Astrocyte of the hippocampus (primary cell): ENCODE data around the gene COMMD10.
"Not testable (repeated sequence)": the region's sequence is repeated elsewhere in the genome, so short reads cannot be mapped to it uniquely, and the experiment has no call there.

ENCODE experiments used
- DNase-seq: peaks from one replicate; pipeline ENCODE4 v3.0.0; 2011; ENCODE audit warnings: low read depth, low spot score

Gene COMMD10

DNA sequence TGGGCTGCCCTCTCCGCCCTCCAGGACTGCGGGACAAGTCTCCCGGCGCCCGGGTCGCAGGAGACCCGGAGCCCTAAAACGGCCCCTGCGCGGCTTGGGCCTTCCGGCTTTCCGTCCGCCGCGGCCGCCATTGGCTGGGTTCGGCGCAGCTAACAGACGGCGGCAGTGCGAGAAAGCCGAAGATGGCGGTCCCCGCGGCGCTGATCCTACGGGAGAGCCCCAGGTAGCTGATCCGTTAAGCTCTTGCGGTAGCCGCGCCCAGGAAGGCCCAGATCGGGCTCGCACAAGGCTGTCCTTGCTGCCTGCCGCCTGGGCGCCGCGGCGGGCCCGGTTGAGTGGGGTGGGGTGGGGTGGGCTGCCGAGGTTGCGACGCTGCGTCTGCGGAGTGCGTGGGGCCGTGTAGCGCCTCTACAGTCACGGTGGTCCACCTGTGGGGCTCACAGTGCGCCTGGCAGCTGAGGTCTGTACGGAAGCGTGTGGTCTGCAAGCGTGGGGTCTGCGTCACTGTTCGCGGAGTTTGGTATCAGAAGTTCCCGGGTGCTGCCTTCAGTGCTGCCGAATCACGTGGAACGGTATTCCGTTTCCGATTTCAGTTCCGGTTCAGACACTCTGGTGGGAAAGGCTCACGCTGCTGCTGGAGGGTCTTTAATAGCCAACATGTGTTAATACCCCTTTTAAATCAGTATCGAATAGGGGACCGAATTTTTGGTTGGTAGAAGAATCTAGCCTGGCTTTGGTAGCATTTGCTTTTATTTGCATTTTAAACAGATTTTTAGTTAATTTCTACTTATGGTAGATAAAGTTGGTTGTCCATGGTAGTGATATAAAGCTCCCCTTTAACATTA, at the start of gene COMMD10:
Gene COMMD10 (plus strand): TSS at position 155 of the 845 bp plus-strand sequence.
- DNase-seq: peak; percentile 88

DNA sequence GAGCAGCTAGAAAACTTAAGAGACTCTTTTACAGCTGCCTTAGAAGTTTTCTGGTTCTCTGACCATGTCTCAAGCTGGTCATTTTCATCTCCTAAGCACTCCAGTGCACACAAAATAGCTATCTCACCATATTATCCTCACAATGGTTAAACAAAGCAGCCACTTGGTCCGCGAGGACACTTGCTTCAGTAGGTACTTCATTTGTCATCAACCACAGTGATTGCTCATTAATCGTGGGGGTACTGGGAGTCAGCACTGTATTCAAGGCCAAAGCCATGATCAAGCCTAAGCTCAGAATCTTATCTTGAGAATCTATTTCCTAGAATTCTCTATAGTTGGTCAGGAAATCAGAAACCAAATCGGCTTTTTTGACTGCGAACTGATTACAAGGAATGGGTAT, 49.7 kb upstream of the COMMD10 start:
- peak; percentile 37 for DNase-seq

DNA sequence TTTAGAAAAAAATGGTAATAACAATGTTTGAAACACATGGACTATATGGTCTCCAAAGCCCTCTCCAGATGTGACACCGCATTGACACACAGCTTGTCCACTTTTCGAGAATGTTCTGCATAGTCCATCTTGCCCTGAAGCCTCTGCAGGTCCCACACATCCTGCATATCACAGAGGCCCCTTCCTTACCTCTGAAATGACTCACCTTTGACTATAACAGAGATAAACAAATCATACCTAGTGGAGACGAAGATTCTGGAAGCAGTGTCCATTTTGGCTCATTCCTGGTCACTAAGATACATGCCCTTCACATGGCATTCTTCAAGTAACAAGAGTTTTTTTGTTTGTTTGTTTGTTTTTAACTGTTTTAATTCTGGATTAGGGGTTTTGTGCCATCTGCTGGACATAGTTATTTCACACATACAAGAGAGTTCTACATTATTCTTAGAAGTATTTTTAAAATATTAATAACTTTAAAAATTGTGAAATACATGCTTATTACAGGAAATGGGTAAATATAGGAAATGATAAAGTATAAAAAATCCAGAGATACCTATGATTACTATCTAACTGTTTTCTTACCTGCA, 47.5 kb upstream of the COMMD10 start:
- DNase-seq: peak; percentile 10

DNA sequence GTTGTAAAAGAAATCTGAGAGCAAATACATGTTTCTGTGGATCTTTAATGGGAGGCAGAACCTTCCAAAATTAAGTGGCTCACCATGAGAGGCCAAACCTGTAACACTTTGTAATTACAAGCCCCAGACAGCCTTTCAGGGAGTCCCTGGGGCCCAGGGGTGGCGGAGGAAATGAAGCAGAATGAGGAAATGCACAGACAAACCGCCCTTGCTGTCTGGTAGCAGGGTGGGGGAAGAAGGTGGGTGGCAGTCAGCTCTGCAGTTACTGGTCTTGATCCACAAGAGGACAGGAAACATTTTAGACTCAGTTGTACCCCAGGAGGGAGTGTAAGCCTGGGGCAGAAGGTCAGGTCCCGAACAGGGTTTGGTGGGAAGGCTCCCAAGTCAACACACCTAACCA, 46.0 kb upstream of the COMMD10 start:
- DNase-seq: no peak

DNA sequence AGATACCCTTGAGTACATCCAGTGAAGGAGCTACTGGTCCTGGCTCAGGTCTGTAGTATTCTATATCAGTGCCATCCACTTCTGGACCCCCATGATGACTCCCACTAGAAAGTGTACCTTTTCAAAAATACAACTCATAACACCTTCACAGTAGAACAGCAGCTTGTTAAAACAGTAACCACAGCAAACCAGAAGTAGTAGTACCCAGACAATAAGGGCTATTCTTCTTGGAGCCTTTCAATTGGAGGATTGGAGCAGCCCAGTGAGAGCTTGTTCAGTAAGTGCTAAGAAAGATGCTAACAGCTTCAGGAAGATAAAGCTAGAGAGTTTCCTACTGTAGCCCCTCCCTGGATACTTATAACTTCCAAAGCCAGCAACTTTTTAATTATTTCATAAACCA, 42.5 kb upstream of the COMMD10 start:
- no peak for DNase-seq

DNA sequence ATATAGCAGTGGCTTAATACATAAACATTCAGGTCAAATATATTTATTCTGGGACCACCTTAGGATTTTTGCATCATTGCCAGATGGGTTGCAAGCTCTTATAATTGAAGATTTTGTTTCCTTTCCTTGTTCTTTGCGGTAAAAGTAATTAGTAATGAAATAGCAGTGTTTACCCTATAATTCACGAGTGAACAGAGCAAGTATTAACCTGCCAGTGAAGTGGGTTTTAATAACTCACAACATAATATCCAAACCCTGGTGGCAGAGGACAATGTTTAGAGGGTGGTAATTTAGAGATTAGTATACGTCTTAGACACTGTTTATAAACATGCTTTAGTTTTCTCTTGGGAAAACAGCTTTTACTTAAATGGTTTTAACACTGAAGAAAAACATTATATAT, 40.8 kb upstream of the COMMD10 start:
- DNase-seq: no peak

DNA sequence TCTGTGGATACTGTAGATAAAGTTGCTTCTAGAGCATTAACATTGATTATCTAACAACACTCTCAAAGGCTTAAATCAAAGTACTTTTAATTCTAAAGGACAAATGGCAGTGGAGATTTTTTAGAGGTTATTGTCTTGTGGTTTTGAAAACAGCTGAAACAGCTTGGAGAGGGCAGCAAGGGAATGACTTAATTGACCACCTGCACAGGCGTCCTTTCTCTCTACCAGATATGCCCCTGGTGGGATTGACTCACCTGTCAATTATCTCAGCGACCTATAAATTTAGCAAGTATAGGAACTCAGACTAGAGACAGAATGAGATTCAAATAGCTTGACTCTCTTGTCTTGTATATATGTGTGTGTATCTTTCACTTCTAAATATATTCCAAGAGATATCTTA, 39.0 kb upstream of the COMMD10 start:
- DNase-seq: peak; percentile 12

DNA sequence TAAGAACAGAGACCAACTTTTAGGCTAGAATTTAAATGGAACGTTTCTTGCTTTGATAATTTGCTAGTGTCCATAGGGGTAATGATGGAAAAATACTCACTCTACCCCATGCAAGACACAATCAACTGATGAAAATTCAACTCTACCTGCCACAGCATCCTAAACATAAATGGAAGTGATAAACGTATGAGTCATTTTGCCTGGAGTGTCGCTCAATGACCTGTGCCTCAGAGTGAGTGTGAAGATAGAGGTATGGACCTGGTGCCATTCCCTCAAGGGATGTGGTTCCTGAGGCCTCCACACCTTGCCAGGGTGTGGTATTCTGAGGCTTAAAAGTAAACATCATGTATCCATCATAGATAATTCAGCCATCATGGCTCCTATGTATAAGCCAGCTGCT, 38.6 kb upstream of the COMMD10 start:
- DNase-seq: no peak

DNA sequence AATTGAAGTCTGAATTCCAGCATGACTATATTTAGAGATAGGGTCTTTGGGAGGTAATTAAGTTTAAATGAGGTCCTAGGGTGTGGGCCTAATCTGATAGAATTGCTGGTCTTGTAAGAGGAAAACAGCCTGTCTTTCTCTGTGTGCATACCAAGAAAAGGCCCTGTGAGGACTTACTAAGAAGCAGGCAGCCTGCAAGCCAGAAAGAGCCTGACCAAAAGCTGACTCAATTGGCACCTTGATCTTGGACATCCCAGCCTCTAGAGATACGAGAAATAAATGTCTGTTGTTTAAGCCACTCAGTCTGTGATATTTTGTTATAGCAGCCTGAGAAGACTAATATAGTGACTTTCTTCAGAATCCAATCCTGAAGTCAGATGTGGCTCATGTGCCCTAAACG, 38.0 kb upstream of the COMMD10 start:
- DNase-seq: no peak

DNA sequence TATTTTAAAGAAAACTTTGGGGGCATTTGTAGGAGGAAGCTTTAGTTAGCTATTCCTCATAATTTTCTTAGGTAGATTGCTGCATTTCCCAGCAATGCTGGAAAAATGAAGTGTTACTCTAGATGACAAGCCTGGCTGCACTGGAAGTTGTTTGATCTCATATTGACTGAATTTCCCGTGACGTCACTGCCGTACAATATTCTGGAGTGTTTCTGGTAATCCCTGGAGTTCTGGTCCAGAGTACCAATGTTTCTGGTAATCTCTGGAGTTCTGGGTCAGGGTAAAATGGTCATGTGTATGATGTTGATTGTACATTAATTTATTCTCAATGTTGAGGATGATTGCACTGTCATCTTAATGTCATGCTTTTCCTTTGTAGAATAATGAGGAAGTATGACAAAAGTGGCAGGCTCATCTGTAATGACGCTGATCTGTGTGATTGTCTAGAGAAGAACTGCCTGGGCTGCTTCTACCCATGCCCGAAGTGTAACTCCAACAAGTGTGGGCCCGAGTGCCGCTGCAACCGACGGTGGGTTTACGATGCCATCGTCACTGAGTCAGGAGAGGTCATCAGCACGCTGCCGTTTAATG, 26.4 kb upstream of the COMMD10 start:
- no peak for DNase-seq

DNA sequence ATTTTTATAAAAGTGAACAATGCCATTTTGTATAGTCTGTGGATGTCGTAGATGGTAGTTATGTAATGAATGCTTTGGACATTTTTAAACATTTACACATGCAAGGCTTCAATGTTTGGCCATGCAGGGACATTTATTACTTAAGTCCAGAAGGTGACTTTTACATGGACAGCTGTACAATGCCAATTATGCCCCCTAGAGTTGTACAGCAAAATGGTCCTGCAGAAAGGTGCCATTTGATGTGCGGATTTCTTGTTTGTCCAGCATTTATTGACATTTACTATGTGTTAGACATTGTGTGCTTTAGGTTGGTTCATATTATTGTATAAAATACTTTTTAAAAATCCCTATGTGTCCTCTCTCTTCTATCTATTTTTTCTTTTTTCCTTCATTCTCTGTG, 22.5 kb upstream of the COMMD10 start:
- DNase-seq: no peak

DNA sequence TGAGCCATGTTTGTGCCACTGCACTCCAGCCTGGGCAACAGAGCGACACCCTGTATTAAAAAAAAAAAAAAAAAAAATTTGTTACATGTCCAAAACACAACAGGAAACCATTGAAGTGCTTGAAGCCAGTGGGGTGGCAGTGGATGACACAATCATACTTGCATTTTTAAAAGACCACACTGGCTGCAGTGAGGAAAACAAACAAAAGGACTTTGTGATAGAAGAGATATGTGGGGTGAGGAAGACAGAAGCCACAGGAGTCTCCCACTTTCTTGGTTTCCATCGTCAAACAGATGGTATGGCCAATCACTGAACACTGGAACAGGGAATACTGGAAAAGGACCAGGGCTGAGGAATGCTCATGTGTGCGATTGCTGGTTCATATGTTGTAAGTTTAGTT, 20.9 kb upstream of the COMMD10 start:
- no peak for DNase-seq

DNA sequence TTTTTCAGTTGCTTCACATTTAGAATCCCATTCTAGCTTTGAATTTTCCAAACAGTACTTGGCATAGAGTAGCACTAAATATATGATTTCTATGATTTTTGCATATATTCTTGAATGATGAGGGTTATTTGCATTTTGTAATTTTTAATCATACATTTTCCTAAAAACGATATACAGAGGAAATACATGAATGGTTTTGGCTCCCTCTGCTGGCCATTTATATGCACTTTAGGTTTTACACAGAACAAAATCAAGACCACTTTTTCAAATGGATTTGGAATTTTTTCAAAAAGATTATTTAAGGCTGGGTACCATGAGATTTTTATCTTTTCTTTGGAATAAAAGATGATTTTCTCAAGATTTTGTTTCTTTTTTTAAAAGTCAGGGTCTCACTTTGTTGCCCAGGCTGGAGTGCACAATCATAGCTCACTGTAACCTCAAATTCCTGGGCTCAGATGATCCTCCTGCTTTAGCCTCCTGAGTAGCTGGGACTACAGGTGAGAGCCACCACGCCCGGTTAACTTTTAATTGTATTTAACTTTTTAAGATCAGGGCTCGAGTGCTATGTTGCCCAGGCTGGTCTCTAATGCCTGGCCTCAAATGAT, 16.7 kb upstream of the COMMD10 start:
- DNase-seq: peak; percentile 76

DNA sequence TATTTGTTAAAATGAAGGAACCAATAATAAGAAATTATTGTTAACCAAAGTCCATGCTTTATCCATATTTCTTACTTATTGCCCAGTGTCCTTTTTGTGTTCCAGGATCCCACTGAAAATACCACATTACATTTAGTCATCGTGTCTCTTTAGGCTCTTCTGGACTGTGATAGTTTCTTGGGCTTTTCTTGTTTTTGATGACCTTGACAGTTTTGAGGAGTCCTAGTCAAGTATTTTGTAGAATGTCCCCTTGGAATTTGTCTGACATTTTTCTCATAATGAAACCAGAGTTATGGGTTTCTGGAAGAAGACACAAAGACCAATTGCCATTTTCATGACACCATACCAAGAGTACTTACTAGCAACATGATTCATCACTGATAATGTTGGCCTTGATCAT, 13.6 kb upstream of the COMMD10 start:
- DNase-seq: no peak

DNA sequence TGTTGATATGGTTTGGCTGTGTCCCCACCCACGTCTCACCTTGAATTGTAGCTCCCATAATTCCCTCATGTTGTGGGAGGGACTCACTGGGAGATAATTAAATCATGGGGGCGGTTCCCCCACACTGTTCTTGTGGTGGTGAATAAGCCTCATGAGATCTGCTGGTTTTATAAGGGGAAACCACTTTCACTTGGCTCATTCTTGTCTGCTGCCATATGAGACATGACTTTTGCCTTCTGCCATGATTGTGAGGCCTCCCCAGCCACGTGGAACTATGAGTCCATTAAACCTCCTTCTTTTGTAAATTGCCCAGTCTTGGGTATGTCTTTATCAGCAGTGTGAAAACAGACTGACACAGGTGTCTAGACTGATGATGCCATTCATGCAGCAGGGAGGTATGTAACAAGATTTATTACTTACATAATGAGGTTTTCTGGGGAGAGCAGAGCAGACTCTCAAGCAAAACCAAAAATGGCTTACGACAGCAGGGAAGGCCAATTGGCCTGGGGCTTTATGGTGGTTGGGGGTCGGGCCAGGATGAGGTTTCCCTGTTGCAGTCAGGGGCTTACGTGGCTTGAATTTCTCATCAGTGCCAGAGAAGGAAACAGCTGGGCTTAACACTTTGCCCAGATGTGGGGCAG, 9.5 kb upstream of the COMMD10 start:
- no peak for DNase-seq

DNA sequence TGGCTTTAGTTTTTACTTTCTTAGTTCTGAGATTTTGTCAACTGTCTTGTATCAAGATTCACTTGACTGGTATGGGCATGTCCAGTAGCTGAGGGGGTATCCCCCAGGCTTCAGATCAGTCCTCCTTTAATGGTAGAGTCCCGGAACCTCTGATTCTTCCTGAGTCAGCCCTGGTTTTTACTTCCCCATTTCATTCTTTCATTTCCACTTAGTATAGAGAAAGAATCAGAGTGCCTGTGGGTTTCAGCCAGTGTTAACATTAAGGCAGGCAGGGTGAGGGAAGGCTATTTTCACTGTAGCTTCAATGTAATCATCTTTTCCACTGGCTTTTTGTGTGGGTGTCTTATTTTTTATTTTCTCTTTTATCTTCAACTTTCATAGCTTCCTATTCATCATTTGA, 8.3 kb upstream of the COMMD10 start:
- DNase-seq: no peak

DNA sequence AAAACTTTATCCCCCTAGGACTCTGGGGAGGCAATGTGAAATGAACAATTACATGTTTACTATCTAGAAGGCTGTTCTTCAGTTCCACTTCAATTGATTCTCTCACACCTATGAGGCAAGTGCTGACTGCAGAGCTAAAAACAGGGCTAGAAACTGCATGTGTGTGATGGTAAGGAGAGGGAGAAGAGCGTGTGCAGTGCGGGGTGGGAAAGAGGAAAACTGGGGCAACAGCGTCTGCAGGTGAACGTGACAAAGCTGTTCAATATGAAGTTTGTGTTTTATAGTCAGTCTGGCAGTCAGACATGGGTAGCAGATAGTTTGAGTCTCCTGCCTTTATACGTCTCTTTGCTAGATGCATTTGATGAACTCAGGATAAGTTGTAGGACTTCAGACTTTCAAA, 6.6 kb upstream of the COMMD10 start:
- no peak for DNase-seq

DNA sequence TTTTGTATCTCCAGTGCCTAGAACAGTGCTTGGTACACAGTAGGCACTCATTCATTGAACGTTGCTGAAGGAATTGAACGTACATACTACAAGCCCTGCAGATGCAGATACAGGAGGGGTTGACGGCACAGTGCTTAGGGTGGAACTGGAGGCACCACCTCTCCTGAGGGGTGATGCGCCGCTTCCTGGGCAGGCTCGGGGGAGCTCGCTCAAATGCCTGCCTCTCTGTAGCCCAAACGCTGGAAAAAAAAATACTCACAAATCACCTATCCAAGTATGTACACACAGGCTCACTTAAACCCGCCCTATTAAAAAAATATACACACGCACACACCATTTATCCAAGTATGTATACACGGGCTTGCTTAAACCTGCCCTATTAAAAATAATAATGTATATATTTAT, 536 bp upstream of the COMMD10 start:
- DNase-seq: peak; percentile 36

DNA sequence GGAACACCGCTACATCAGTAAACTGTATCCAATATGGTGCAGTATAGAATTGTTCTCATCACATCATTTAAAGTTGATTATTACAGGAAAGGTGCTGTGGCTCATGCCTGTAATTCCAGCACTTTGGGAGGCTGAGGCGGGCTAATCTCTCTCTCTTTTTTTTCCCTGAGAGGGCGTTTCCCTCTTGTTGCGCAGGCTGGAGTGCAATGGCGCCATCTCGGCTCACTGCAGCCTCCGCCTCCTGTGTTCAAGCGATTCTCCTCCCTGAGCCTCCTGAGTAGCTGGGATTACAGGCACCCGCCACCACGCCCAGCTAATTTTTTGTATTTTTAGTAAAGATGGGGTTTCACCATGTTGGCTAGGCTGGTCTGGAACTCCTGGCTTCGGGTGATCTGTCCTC, 1.5 kb downstream of the COMMD10 start:
- DNase-seq: not testable (repeated sequence)

DNA sequence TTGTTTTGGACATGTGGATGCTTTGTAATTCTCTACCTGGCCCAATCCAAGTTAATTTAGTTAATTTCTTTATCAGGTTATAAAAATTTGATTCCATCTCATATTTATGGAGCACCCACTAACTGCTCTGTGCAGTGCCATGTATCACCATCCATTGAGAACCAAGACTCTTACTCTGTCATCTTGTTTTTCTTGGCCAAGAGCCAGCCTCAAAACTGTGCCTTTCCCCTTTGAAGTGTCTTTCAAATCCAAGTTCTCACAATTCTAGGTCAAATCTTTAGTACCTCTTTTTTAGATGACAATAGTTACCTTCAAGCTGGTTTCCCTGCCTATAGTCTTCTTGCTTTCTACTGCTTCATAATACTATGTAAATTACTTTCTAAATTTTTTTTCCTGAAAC, 3.2 kb downstream of the COMMD10 start:
- no peak for DNase-seq

DNA sequence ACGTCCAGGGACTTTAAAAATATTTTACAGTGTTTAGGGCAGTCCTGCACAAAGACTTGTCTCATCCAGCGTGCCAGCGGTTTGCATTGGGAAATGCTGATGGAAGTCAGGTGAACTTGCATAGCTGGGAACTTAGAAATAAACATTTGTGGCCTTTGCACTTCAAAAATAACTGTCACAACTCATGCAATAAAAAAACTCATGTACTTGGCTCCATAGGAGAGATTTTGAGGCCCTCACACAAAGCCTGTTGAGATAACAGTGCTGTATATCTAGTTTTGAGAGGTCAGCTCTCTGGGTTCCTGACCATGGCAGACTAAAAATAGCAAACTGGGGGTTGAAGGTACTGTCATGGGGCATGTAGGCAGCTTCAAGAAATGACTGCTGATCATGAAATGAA, 5.5 kb downstream of the COMMD10 start:
- DNase-seq: no peak

DNA sequence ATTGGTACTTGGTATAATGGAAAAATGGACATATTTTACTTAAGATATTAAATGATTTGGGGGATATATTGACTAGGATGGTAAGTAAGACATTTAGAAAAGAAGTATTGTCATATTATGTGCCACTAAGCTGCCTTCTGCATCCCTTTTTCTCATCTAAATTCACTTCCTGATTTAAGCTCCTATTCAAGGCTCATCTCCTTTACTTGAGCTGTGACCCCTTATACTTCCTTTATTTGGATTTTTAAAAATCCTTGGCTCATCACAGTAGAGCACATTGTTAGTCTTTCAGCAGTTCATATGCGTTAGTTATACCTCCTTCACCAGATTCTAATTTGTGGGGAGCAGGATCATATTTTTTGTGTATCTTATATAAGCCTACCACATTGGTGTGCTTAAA, 6.6 kb downstream of the COMMD10 start:
- no peak for DNase-seq
